ENCODE data around the gene TMPRSS4. TPM values are rescaled to one million over a fixed set of nuclear protein-coding genes. Genes with fewer than 3 reads are reported as not detected.

Gene TMPRSS4
- total RNA-seq, 1 experiment from 2014 or later: 1.5 TPM

DNA sequence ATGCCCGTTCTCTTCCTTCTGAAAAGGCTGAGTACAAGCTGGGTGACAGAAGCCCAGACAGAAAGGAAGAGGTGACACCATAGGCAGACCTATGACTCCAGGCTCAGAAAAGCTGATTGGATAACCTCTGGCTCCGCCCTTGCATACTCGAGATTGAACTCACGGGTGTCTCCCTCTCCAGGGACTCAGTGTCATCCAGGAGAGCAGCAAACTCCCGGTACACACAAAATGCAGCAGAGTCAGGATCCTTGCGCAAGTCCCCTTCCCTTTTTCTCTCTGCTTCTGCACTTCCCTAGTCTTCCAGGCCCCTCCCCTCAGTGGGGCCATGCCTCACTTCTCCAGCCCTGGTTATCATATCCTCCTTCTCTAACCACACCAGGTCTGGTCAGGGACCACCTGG is 65.9 kb downstream of the TMPRSS4 start (continued):
- TF ChIP-seq, protein P1, sequence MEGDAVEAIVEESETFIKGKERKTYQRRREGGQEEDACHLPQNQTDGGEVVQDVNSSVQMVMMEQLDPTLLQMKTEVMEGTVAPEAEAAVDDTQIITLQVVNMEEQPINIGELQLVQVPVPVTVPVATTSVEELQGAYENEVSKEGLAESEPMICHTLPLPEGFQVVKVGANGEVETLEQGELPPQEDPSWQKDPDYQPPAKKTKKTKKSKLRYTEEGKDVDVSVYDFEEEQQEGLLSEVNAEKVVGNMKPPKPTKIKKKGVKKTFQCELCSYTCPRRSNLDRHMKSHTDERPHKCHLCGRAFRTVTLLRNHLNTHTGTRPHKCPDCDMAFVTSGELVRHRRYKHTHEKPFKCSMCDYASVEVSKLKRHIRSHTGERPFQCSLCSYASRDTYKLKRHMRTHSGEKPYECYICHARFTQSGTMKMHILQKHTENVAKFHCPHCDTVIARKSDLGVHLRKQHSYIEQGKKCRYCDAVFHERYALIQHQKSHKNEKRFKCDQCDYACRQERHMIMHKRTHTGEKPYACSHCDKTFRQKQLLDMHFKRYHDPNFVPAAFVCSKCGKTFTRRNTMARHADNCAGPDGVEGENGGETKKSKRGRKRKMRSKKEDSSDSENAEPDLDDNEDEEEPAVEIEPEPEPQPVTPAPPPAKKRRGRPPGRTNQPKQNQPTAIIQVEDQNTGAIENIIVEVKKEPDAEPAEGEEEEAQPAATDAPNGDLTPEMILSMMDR (IDR thresholded peaks at IDR 0.05 in 2 of 3, conservative IDR thresholded peaks at IDR 0.05 in 1 of 3; ENCODE audit: borderline replicate concordance in 1 of 3, insufficient read depth in 1 of 3, low read depth in 2 of 3, low read length in 2 of 3): no peak
- TF ChIP-seq SP1 (IDR thresholded peaks at IDR 0.05; ENCODE audit: low read depth): no peak
- TF ChIP-seq RAD21 (IDR thresholded peaks at IDR 0.05; ENCODE audit: low read depth): no peak

- H3K9ac ChIP-seq (ENCODE audit: low read length): no peak overlapping the region
- H4K20me1 ChIP-seq (ENCODE audit: insufficient read depth): no peaks in the 10 kb centered on the region
- no TSS peak for BruUV-seq (replicated peaks)
- CTCF ChIA-PET: interaction anchor here (1.0 to 2.9 kb wide), 3 partner anchors 13 to 28 kb away, joined by 3 to 13 read pairs (median 3); no protein-coding TSS in a partner anchor
- no peaks in the 10 kb centered on the region for H3K9me3 ChIP-seq (ENCODE audit: control insufficient read depth in 1 of 2, insufficient read depth in 1 of 2, low read depth in 1 of 2, low read length in 2 of 2)
- no peak overlapping the region for H3K4me2 ChIP-seq (ENCODE audit: low read length)
- H3K9me2 ChIP-seq (ENCODE audit: insufficient read depth): no peaks in the 10 kb centered on the region
- no peak overlapping the region for H2AFZ ChIP-seq (ENCODE audit: low read depth, low read length, poor library complexity, severe bottlenecking)
- H3K4me1 ChIP-seq (ENCODE audit: control insufficient read depth in 1 of 2, insufficient read depth in 2 of 2, low read length in 2 of 2): peaks cover 0 to 10% of the 10 kb centered on the region in 2 experiments; a peak in 2 of 4 replicates
- H3K36me3 ChIP-seq (ENCODE audit: control insufficient read depth in 1 of 2, insufficient read depth in 2 of 2, low read length in 2 of 2): no peaks in the 10 kb centered on the region
- no peak overlapping the region for H3K27ac ChIP-seq (ENCODE audit: low read depth, low read length)
- no peaks in the 10 kb centered on the region for H3K27me3 ChIP-seq (ENCODE audit: insufficient read depth, low read length)
- no peak for DNase-seq (ENCODE audit: low read depth, low spot score)
- POLR2A ChIA-PET: interaction anchor here (1.2 kb wide), 1 partner anchor 13 kb away, joined by 4 read pairs; no protein-coding TSS in a partner anchor
- intact Hi-C loops (cut with micrococcal nuclease): no loop called here
- RAD21 ChIA-PET (ENCODE audit: low non-redundant PET in 1 of 2, low total read pairs in 2 of 2, uncharacterized antibody in 2 of 2, unreplicated experiment in 2 of 2): no interaction called here
- TF ChIP-seq EGR1 (IDR thresholded peaks at IDR 0.05; ENCODE audit: low read depth) (no peak), ELF1 (IDR thresholded peaks at IDR 0.05; ENCODE audit: borderline replicate concordance, low read depth) (no peak), SIN3A (IDR thresholded peaks at IDR 0.05; ENCODE audit: low read depth) (no peak), RAD21 (IDR thresholded peaks at IDR 0.05; ENCODE audit: low read depth) (no peak)
- no peak overlapping the region for H3K4me3 ChIP-seq (replicated peaks in 1 of 2; ENCODE audit: low read depth in 1 of 2, low read length in 2 of 2)
- no peak for ATAC-seq
- no peaks in the 10 kb centered on the region for H3K79me2 ChIP-seq (ENCODE audit: insufficient read depth, low read length)
These were observed 66.8 kb downstream of the TMPRSS4 start for GRCh38 chr11:118143661-118144185.

Measured in HCT116 (cell line).